Ovary (tissue), 3 donors: ENCODE measurements around the gene CLMN.

Source experiments
- POLR2A ChIP-seq: fragments of 450-650 bp; IDR thresholded peaks from one replicate; pipeline ENCODE4 v1.6.1; 2017; ENCODE audit warnings: antibody characterized with exemption, mild to moderate bottlenecking, moderate library complexity
- TF ChIP-seq, protein P1 (sequence below), 3 donors: fragments of 450-650 bp in 2 of 3; fragments of 200-600 bp in 1 of 3; IDR thresholded peaks; one replicate each; pipeline versions ENCODE4 v1.5.1 to v1.8.0; 2016 to 2022; ENCODE audit warnings: antibody characterized with exemption in 3 of 3, mild to moderate bottlenecking in 1 of 3
- donor health status: DM: no; HTN: no; CAD: no.

DNA sequence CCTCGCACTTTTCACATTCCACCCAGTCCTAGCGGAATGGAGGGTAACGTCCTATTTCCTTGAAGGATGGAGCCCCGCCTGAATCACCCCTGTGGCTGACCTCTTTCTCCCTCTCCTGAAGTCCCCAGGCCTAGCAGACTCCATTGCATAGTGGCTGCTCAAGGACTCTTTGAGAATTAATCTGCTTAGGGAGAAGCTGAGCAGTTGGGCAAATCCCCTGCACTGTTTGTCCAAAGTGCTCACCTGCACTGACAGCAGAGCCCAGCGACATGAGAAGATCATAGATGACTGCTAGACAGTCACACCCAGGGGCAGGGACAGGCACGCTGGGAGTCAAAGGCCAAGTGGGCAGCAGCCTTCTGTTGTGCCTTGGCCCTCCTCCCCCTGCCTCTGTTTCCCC lies 124.7 kb downstream of the CLMN start:
- TF ChIP-seq, protein P1, sequence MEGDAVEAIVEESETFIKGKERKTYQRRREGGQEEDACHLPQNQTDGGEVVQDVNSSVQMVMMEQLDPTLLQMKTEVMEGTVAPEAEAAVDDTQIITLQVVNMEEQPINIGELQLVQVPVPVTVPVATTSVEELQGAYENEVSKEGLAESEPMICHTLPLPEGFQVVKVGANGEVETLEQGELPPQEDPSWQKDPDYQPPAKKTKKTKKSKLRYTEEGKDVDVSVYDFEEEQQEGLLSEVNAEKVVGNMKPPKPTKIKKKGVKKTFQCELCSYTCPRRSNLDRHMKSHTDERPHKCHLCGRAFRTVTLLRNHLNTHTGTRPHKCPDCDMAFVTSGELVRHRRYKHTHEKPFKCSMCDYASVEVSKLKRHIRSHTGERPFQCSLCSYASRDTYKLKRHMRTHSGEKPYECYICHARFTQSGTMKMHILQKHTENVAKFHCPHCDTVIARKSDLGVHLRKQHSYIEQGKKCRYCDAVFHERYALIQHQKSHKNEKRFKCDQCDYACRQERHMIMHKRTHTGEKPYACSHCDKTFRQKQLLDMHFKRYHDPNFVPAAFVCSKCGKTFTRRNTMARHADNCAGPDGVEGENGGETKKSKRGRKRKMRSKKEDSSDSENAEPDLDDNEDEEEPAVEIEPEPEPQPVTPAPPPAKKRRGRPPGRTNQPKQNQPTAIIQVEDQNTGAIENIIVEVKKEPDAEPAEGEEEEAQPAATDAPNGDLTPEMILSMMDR (IDR thresholded peaks at IDR 0.05): no peak
- no peak for TF ChIP-seq POLR2A
